ENCODE results near the gene NEGR1. TPM values are rescaled to one million over a fixed set of nuclear protein-coding genes. Genes with fewer than 3 reads are reported as not detected.

The NEGR1 gene
- total and polyA plus RNA-seq, 9 of the 15 experiments (the other 6 are each of a cell fraction or from before 2014, with no cell fraction given) = not detected

DNA sequence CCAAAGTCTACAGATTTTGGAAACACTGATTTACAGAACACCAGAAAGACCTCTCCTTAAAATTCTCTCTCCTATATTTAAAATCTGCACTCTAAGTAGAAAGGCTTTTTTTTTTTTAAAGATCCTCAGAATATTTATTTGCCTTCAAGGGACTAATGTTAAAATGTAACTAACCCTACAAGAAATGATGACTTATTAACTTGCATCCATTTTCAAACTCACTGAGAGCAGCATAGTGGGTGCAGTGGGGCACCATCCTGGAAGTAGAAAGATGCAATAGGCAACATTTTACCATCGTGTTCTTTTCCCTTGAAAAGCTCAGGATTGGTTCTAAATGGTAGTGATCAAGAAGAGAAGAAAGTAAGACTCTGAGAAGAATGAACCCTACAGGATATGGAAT, 498.1 kb downstream of the NEGR1 start:
- 0% methylated on average over 1 of the region's 1 CpG for WGBS (ENCODE audit: insufficient coverage, low coverage, missing lambda C conversion rate)
- FAIRE-seq (no peak), DNase-seq (ENCODE audit: extremely low read depth in 1 of 4, low spot score in 3 of 4) (no peak), ATAC-seq (no peak)
- Histone ChIP-seq H3K9ac (ENCODE audit: insufficient read depth in 1 of 2, low read depth in 2 of 2, low read length in 2 of 2) (no peak overlapping the region), H3K79me2 (ENCODE audit: control insufficient read depth, insufficient read depth, low read length) (no peaks in the 10 kb centered on the region), H3K4me1 (replicated peaks in 1 of 2; ENCODE audit: control insufficient read depth in 2 of 2, insufficient read depth in 2 of 2, low read length in 2 of 2) (no peaks in the 10 kb centered on the region), H3K4me3 (no peak overlapping the region), H3K27ac (ENCODE audit: extremely low read depth, low read depth, low read length) (no peak overlapping the region), H2AFZ (ENCODE audit: low read depth, low read length) (no peak overlapping the region), H3K27me3 (ENCODE audit: control insufficient read depth in 2 of 2, insufficient read depth in 2 of 2, low read length in 2 of 2) (no peaks in the 10 kb centered on the region), H3K9me3 (replicated peaks; ENCODE audit: control insufficient read depth, insufficient read depth, low read depth, low read length) (0 out of 2 replicates have a peak, but pooled peaks cover 3% of the 10 kb centered on the region), H3K4me2 (ENCODE audit: insufficient read depth, low read length) (no peak overlapping the region), H3K36me3 (ENCODE audit: control insufficient read depth, insufficient read depth, low read length) (no peaks in the 10 kb centered on the region), H4K20me1 (replicated peaks; ENCODE audit: control insufficient read depth, insufficient read depth, low read length) (no peaks in the 10 kb centered on the region), H3K9me1 (ENCODE audit: control insufficient read depth, insufficient read depth, low read length) (no peaks in the 10 kb centered on the region)
- in situ Hi-C loops (cut with MboI) (no loop called here), intact Hi-C loops (cut with micrococcal nuclease) (no loop called here)
- BruUV-seq (replicated peaks) = no TSS peak
- TF ChIP-seq, protein P1, sequence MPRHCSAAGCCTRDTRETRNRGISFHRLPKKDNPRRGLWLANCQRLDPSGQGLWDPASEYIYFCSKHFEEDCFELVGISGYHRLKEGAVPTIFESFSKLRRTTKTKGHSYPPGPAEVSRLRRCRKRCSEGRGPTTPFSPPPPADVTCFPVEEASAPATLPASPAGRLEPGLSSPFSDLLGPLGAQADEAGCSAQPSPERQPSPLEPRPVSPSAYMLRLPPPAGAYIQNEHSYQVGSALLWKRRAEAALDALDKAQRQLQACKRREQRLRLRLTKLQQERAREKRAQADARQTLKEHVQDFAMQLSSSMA (CRISPR knock-in tag; IDR thresholded peaks at IDR 0.05) = no peak
- TF ChIP-seq, protein P2, sequence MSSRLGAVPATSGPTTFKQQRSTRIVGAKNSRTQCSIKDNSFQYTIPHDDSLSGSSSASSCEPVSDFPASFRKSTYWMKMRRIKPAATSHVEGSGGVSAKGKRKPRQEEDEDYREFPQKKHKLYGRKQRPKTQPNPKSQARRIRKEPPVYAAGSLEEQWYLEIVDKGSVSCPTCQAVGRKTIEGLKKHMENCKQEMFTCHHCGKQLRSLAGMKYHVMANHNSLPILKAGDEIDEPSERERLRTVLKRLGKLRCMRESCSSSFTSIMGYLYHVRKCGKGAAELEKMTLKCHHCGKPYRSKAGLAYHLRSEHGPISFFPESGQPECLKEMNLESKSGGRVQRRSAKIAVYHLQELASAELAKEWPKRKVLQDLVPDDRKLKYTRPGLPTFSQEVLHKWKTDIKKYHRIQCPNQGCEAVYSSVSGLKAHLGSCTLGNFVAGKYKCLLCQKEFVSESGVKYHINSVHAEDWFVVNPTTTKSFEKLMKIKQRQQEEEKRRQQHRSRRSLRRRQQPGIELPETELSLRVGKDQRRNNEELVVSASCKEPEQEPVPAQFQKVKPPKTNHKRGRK (tag; IDR thresholded peaks at IDR 0.05) = no peak
- TF ChIP-seq RCOR1 (IDR thresholded peaks at IDR 0.05; ENCODE audit: borderline replicate concordance in 1 of 2, low read depth in 2 of 2, low read length in 2 of 2) (no peak), RBM34 (IDR thresholded peaks at IDR 0.05; ENCODE audit: borderline replicate concordance, insufficient read depth, low read length) (no peak), ZNF785 (CRISPR knock-in tag; IDR thresholded peaks at IDR 0.05) (no peak), ZNF76 (CRISPR knock-in tag; IDR thresholded peaks at IDR 0.05; ENCODE audit: borderline replicate concordance) (no peak), ZNF778 (CRISPR knock-in tag; IDR thresholded peaks at IDR 0.05) (no peak), HNRNPK (IDR thresholded peaks at IDR 0.05; ENCODE audit: low read depth, low read length, poor library complexity, severe bottlenecking) (no peak), SMARCA5 (IDR thresholded peaks at IDR 0.05) (no peak), E2F3 (CRISPR knock-in tag; IDR thresholded peaks at IDR 0.05) (no peak), FOS (IDR thresholded peaks at IDR 0.05; ENCODE audit: extremely low read depth, insufficient read length) (no peak), ZNF41 (CRISPR knock-in tag; conservative IDR thresholded peaks at IDR 0.05) (no peak), NFATC3 (IDR thresholded peaks at IDR 0.05) (no peak), ZC3H11A (IDR thresholded peaks at IDR 0.05; ENCODE audit: low read depth, low read length) (no peak), NR3C1 (CRISPR knock-in tag; IDR thresholded peaks at IDR 0.05) (no peak), NEUROD1 (IDR thresholded peaks at IDR 0.05; ENCODE audit: borderline replicate concordance, low read depth, low read length, partially characterized antibody) (no peak), KDM2B (CRISPR knock-in tag; IDR thresholded peaks at IDR 0.05) (no peak), CHD4 (IDR thresholded peaks at IDR 0.05; ENCODE audit: insufficient read depth, insufficient replicate concordance, low read depth, low read length, poor library complexity, severe bottlenecking) (no peak)
- TF ChIP-seq, protein P3, sequence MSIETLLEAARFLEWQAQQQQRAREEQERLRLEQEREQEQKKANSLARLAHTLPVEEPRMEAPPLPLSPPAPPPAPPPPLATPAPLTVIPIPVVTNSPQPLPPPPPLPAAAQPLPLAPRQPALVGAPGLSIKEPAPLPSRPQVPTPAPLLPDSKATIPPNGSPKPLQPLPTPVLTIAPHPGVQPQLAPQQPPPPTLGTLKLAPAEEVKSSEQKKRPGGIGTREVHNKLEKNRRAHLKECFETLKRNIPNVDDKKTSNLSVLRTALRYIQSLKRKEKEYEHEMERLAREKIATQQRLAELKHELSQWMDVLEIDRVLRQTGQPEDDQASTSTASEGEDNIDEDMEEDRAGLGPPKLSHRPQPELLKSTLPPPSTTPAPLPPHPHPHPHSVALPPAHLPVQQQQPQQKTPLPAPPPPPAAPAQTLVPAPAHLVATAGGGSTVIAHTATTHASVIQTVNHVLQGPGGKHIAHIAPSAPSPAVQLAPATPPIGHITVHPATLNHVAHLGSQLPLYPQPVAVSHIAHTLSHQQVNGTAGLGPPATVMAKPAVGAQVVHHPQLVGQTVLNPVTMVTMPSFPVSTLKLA (conservative IDR thresholded peaks at IDR 0.05) = no peak
- TF ChIP-seq, protein P4, sequence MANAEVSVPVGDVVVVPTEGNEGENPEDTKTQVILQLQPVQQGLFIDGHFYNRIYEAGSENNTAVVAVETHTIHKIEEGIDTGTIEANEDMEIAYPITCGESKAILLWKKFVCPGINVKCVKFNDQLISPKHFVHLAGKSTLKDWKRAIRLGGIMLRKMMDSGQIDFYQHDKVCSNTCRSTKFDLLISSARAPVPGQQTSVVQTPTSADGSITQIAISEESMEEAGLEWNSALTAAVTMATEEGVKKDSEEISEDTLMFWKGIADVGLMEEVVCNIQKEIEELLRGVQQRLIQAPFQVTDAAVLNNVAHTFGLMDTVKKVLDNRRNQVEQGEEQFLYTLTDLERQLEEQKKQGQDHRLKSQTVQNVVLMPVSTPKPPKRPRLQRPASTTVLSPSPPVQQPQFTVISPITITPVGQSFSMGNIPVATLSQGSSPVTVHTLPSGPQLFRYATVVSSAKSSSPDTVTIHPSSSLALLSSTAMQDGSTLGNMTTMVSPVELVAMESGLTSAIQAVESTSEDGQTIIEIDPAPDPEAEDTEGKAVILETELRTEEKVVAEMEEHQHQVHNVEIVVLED (CRISPR knock-in tag; IDR thresholded peaks at IDR 0.05) = no peak
- POLR2A ChIA-PET = no interaction called here
- CTCF ChIA-PET (ENCODE audit: low intra/inter-chr PET ratio) = no interaction called here
